Measurements from ENCODE around the gene SH2D2A. TPM values are rescaled to one million over a fixed set of nuclear protein-coding genes. Genes with fewer than 3 reads are reported as not detected.
A peak's percentile ranks its signal among the peaks of the same experiment; 100 is the strongest.

SH2D2A gene
- total and polyA plus RNA-seq, 4 donors, result 0.33 to 0.53 (median 0.51) TPM; not detected in 1

DNA sequence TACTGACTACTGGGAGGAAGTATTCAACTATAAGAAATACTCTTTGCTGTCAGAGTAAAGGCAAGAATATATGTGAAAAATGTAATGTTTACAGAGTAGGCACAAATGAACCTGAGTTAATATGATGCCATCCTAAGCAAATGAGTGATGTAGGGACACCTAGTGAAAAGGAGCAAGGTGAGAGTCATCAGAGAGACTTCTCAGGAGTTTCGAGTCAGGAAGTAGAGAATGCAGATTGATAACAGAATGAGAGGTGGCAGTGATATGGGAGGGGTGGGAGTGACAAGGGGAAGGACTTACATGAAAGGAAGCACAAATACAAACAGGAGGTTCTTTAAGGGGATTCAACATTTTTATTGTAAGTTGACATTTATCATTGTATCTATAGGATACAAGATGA lies 39.1 kb downstream of the SH2D2A start:
- DNase-seq (ENCODE audit: low read depth in 4 of 6, low spot score in 6 of 6), result no peak
- Histone ChIP-seq H3K4me3 (ENCODE audit: low read depth, low read length) (no peak overlapping the region), H3K27ac (ENCODE audit: low read depth, low read length) (no peak overlapping the region), H3K27me3 (ENCODE audit: control insufficient read depth, insufficient read depth, low read length) (no peaks in the 10 kb centered on the region), H3K9me3 (ENCODE audit: control insufficient read depth, insufficient read depth, low read length) (no peaks in the 10 kb centered on the region), H3K4me1 (ENCODE audit: control insufficient read depth, insufficient read depth, low read length) (no peaks in the 10 kb centered on the region), H3K36me3 (ENCODE audit: control insufficient read depth, insufficient read depth, low read length) (no peaks in the 10 kb centered on the region)
- 83% methylated on average over 1 of the region's 1 CpG for WGBS (ENCODE audit: insufficient coverage)

DNA sequence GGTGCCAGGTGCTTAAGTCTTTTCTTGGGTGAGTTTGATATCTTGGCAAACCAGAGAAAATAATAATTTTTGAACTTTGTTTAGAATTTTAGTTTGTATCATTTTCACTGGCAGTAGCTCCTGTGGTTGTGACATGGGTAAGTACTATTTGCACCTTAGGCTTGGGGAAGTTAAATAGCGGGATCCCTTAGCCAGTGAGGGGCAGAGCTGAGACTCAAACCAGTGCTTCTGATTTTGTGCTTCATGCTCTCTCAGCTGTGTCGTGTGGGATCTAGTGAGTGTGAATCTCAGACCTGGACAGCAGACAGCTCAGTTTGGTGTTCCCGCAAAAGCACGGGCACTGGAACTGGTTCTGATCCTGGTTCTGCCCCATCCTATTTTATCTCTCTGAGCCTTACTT lies 39.7 kb downstream of the SH2D2A start:
- Histone ChIP-seq H3K9me3 (ENCODE audit: control insufficient read depth, insufficient read depth, low read length) (no peaks in the 10 kb centered on the region), H3K27me3 (ENCODE audit: control insufficient read depth, insufficient read depth, low read length) (no peaks in the 10 kb centered on the region), H3K4me1 (ENCODE audit: control insufficient read depth, insufficient read depth, low read length) (no peaks in the 10 kb centered on the region), H3K4me3 (ENCODE audit: low read depth, low read length) (no peak overlapping the region), H3K36me3 (ENCODE audit: control insufficient read depth, insufficient read depth, low read length) (no peaks in the 10 kb centered on the region), H3K27ac (ENCODE audit: low read depth, low read length) (no peak overlapping the region)
- WGBS (ENCODE audit: insufficient coverage), result 54% methylated on average over 2 of the region's 4 CpGs
- DNase-seq (ENCODE audit: low read depth in 4 of 6, low spot score in 6 of 6), result no peak

DNA sequence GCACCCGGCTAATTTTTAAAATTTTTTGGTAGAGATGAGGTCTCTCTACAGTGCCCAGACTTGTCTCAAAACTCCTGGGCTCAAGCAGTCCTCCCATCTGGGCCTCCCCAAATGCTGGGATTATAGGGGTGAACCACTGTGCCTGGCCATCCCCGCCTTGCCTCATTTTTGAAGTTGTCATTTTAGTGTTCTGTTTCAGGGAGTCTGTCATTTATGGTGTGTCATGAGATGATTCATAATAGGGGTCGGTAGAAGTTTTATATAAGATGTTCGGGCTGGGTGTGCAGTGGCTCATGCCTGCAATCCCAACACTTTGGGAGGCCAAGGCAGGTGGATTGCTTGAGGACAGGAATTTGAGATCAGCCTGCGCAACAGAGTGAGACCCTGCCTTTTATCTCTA lies 40.8 kb downstream of the SH2D2A start:
- Histone ChIP-seq H3K27ac (ENCODE audit: low read depth, low read length) (no peak overlapping the region), H3K36me3 (ENCODE audit: control insufficient read depth, insufficient read depth, low read length) (peaks cover 8% of the 10 kb centered on the region), H3K27me3 (ENCODE audit: control insufficient read depth, insufficient read depth, low read length) (no peaks in the 10 kb centered on the region), H3K4me1 (ENCODE audit: control insufficient read depth, insufficient read depth, low read length) (peaks cover 5% of the 10 kb centered on the region), H3K4me3 (ENCODE audit: low read depth, low read length) (no peak overlapping the region), H3K9me3 (ENCODE audit: control insufficient read depth, insufficient read depth, low read length) (no peaks in the 10 kb centered on the region)
- DNase-seq (ENCODE audit: low read depth in 4 of 6, low spot score in 6 of 6), result no peak
- WGBS (ENCODE audit: insufficient coverage), result 100% methylated on average over 2 of the region's 5 CpGs

DNA sequence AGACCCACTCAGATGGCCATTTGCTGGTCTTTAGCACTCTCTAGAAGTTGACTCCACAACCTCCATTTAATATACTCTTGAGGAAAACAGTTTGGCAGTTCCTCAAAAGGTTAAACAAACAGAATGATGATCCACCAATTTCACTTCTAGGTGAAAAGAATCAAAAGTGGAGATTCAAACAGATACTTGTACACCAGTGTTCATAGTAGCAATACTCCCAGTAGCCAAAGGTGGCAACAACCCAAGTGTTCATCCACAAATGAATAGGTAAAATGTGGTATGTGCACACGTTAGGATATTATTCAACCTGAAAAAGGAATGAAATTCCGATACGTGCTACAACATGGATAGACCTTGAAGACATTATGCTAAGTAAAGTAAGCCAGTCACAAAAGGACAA lies 43.0 kb downstream of the SH2D2A start:
- no peak for DNase-seq (ENCODE audit: low read depth in 4 of 6, low spot score in 6 of 6)
- Histone ChIP-seq H3K4me3 (ENCODE audit: low read depth, low read length) (no peak overlapping the region), H3K9me3 (ENCODE audit: control insufficient read depth, insufficient read depth, low read length) (no peaks in the 10 kb centered on the region), H3K4me1 (ENCODE audit: control insufficient read depth, insufficient read depth, low read length) (peaks cover 12% of the 10 kb centered on the region), H3K27ac (ENCODE audit: low read depth, low read length) (no peak overlapping the region), H3K36me3 (ENCODE audit: control insufficient read depth, insufficient read depth, low read length) (peaks cover 8% of the 10 kb centered on the region), H3K27me3 (ENCODE audit: control insufficient read depth, insufficient read depth, low read length) (no peaks in the 10 kb centered on the region)
- no CpG with 5 or more reads among the region's 3 CpGs for WGBS (ENCODE audit: insufficient coverage)

DNA sequence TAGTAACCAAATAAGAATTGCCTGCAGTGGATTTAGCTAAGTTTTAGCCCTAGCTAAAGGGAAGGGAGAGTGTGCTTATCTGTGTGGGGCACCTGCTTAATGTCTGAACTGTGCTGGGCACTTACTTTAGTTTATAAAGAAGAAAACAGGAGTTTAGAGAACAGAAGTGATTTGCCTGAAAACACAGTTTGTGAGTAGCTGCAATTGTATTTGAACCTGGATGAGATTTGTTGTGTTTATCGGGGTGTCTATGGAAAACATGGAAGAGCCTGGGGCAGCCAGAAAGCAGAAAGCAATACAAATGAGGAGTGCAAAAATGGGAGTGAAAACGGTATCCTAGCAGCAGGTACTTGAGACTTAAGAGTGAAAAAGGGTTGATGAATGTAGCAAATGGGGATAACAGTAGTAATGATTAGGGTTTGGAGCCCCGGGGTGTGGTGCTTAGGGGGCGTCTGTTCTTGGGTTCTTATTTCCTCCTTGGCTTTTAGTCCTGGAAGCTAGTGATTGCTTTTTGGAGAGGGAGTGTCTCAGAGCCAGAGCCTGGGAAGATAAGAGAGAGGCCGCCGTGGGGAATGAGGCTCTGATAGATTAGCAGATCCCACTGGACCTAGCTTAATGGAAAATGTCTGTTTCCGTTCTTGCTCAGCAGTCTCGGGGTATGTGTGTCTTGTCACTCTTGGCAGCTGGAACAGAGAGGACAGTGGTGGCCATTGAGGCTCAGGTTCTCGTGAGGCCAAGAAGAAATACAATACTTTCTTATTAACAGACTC lies 43.7 kb downstream of the SH2D2A start:
- H3K36me3 ChIP-seq (ENCODE audit: control insufficient read depth, insufficient read depth, low read length), result peaks cover 8% of the 10 kb centered on the region
- no peaks in the 10 kb centered on the region for H3K27me3 ChIP-seq (ENCODE audit: control insufficient read depth, insufficient read depth, low read length)
- no peak overlapping the region for H3K4me3 ChIP-seq (ENCODE audit: low read depth, low read length)
- H3K9me3 ChIP-seq (ENCODE audit: control insufficient read depth, insufficient read depth, low read length), result no peaks in the 10 kb centered on the region
- no peak overlapping the region for H3K27ac ChIP-seq (ENCODE audit: low read depth, low read length)
- DNase-seq (ENCODE audit: low read depth in 4 of 6, low spot score in 6 of 6), result peak in 1 of 6 donors; percentile 17
- WGBS (ENCODE audit: insufficient coverage), result 55% methylated on average over 7 of the region's 9 CpGs
- peaks cover 18% of the 10 kb centered on the region for H3K4me1 ChIP-seq (ENCODE audit: control insufficient read depth, insufficient read depth, low read length)

DNA sequence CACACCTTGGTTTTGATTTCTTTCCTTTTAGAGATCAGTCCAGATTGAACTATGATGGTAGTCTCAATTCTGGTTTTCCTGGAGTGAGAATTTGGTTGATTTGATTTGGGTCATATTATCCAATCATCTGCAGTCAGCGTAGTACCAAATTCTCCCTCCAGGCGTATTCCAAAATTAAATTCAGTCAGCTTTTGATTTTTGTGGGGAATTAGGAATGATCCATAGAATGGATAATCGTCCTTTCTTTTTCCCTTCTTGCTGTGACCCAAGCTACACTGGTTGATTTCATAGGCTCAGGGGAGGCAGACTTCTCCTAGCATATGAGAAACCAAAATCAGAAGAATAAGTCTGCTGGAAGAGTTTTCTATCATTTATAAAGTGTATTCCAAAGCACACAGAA lies 44.4 kb downstream of the SH2D2A start:
- no peak overlapping the region for H3K4me3 ChIP-seq (ENCODE audit: low read depth, low read length)
- no peaks in the 10 kb centered on the region for H3K9me3 ChIP-seq (ENCODE audit: control insufficient read depth, insufficient read depth, low read length)
- peaks cover 8% of the 10 kb centered on the region for H3K36me3 ChIP-seq (ENCODE audit: control insufficient read depth, insufficient read depth, low read length)
- peaks cover 20% of the 10 kb centered on the region for H3K4me1 ChIP-seq (ENCODE audit: control insufficient read depth, insufficient read depth, low read length)
- no peaks in the 10 kb centered on the region for H3K27me3 ChIP-seq (ENCODE audit: control insufficient read depth, insufficient read depth, low read length)
- no peak overlapping the region for H3K27ac ChIP-seq (ENCODE audit: low read depth, low read length)
- WGBS (ENCODE audit: insufficient coverage), result no CpG with 5 or more reads among the region's 3 CpGs
- DNase-seq (ENCODE audit: low read depth in 4 of 6, low spot score in 6 of 6), result no peak

DNA sequence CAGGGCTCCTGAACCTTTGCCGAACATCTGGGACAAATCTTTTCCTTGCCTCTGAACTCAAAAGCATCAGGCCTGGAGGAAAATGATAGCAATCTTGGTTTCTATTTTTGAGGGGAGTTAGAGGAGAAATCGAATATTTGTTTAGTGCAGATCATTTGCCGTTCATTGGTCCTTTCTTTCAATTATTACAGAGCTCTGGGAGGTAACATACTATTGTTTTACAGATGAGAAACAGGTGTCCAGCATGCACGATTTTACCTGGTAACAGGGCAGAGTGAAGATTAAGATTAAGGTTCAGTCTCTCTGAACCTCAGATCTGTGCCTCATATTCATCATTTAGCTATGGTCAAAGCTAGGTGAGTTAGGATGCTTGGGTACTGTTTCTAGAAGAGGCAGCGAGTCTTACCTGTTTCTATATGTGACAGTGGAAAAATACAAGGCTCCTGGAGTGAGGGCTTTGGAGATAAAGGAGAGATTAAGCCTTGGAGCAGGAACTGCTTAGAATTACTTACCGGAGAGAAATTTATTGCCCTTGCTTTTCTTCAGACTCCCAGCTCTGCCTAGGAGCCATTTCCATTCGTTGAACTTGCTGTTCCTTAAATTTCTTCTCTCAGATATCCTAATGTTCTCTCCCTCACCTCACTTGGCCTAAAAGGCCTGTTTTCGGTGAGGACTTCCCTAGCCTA lies 47.9 kb downstream of the SH2D2A start:
- Histone ChIP-seq H3K4me3 (ENCODE audit: low read depth, low read length) (peak overlapping the region; percentile 99), H3K4me1 (ENCODE audit: control insufficient read depth, insufficient read depth, low read length) (peaks cover 20% of the 10 kb centered on the region), H3K36me3 (ENCODE audit: control insufficient read depth, insufficient read depth, low read length) (peaks cover 8% of the 10 kb centered on the region), H3K27ac (ENCODE audit: low read depth, low read length) (no peak overlapping the region), H3K9me3 (ENCODE audit: control insufficient read depth, insufficient read depth, low read length) (no peaks in the 10 kb centered on the region), H3K27me3 (ENCODE audit: control insufficient read depth, insufficient read depth, low read length) (no peaks in the 10 kb centered on the region)
- DNase-seq (ENCODE audit: low read depth in 4 of 6, low spot score in 6 of 6), result no peak
- 80% methylated on average over 1 of the region's 8 CpGs for WGBS (ENCODE audit: insufficient coverage)

DNA sequence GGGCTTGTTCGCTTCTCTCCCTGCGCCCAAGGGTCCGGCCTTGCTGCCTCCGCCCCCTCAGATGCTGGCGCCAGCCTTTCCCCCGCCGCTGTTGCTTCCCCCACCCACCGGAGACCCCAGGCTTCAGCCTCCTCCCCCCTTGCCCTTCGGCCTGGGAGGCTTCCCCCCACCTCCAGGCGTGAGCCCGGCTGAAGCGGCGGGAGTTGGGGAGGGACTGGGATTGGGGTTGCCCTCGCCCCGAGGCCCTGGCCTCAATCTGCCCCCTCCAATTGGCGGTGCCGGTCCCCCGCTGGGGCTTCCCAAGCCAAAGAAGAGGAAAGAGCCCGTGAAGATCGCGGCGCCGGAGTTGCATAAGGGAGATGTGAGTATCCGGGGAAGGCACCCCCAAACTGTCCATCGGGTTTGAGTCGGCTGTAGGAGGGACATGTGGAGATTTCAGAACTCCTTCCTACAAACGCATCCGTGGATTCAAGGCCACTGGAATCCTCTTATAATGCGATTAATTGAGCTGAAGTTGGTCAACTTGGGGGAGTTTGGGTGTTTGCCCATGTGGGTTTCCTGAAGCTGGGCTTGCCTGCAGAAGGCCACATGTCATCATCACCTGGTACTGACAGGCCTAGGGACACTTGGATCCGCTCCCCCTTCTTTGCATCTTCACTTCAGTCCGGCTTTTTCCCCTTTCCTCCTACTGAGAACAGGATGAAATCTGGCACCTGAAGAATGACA lies 48.6 kb downstream of the SH2D2A start:
- Histone ChIP-seq H3K27ac (ENCODE audit: low read depth, low read length) (peak overlapping the region; percentile 98), H3K9me3 (ENCODE audit: control insufficient read depth, insufficient read depth, low read length) (no peaks in the 10 kb centered on the region), H3K27me3 (ENCODE audit: control insufficient read depth, insufficient read depth, low read length) (no peaks in the 10 kb centered on the region), H3K4me3 (ENCODE audit: low read depth, low read length) (peak overlapping the region; percentile 99), H3K4me1 (ENCODE audit: control insufficient read depth, insufficient read depth, low read length) (peaks cover 20% of the 10 kb centered on the region), H3K36me3 (ENCODE audit: control insufficient read depth, insufficient read depth, low read length) (peaks cover 8% of the 10 kb centered on the region)
- WGBS (ENCODE audit: insufficient coverage), result 0% methylated on average over 12 of the region's 31 CpGs
- DNase-seq (ENCODE audit: low read depth in 4 of 6, low spot score in 6 of 6), result no peak

DNA sequence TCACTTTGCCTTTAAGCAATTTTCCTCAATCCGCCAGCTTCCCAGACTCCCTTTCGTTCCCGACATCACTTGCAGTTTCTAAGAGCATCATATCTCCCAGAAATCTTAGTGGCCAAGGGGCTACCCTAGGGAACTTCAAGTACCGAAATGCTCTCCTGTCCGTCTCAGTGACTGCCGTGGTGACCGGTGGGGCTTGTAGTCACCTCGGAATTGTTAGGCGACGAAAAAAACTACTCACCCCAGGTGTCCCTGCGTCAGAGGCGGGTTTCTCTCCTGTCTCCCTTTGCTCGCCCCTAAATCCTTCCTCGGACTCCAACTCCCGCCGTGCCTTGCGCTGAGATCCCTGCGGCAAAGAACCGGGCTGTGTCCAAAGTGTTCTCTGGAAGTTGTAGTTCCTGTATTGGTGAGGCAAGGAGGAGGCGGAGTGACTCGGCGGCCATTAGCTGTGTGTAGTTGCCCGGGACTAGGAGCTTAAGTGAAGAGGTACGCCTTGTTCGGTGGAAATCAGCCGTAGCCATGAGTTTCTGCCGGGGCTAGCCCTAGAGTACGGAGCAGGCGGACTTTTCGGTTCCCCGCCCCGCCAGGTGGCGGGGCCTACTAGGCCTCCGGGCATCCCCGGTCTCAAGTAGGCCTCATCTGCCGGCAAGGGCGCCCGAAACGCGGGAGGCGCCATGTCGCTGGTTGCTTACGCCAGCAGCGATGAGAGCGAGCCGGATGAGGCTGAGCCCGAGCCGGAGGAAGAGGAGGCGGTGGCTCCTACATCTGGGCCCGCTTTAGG lies 49.4 kb downstream of the SH2D2A start, which contains the start of gene PRCC:
Gene PRCC, plus strand, starts transcription at position 435 of the 778 bp plus-strand sequence. Its CDS starts 237 bp downstream, at position 672.
- peaks cover 20% of the 10 kb centered on the region for H3K4me1 ChIP-seq (ENCODE audit: control insufficient read depth, insufficient read depth, low read length)
- H3K36me3 ChIP-seq (ENCODE audit: control insufficient read depth, insufficient read depth, low read length), result peaks cover 8% of the 10 kb centered on the region
- peak; percentile 98 to 100 (median 100) for DNase-seq (ENCODE audit: low read depth in 4 of 6, low spot score in 6 of 6)
- peak within 1 kb of the TSS; percentile 99 for H3K4me3 ChIP-seq (ENCODE audit: low read depth, low read length)
- no peaks in the 10 kb centered on the region for H3K27me3 ChIP-seq (ENCODE audit: control insufficient read depth, insufficient read depth, low read length)
- H3K9me3 ChIP-seq (ENCODE audit: control insufficient read depth, insufficient read depth, low read length), result no peaks in the 10 kb centered on the region
- H3K27ac ChIP-seq (ENCODE audit: low read depth, low read length), result peak within 1 kb of the TSS; percentile 98
- 0% methylated on average over 50 of the region's 50 CpGs for WGBS (ENCODE audit: insufficient coverage)
